ENCODE results near the gene HFE. TPM values are rescaled to one million over a fixed set of nuclear protein-coding genes. Genes with fewer than 3 reads are reported as not detected.
A peak's percentile ranks its signal among the peaks of the same experiment; 100 is the strongest.
"Not testable (repeated sequence)": the region's sequence is repeated elsewhere in the genome, so short reads cannot be mapped to it uniquely, and the experiment has no call there.

Gene HFE
- total RNA-seq, 1 experiment from 2014 or later = 7.8 TPM

GRCh38 chr6:26118999-26119398, 31.8 kb downstream of the HFE start:
- POLR2A ChIA-PET (ENCODE audit: low non-redundant PET) = no interaction called here
- Histone ChIP-seq H3K4me1 (ENCODE audit: insufficient read depth, low read length, poor library complexity, severe bottlenecking) (peaks cover 16% of the 10 kb centered on the region), H3K27ac (ENCODE audit: low read depth, low read length, poor library complexity, severe bottlenecking) (peak overlapping the region; percentile 69), H3K27me3 (replicated peaks; ENCODE audit: insufficient read depth, low read depth, low read length, poor library complexity) (no peaks in the 10 kb centered on the region), H3K36me3 (ENCODE audit: insufficient read depth, low read length, poor library complexity, severe bottlenecking) (no peaks in the 10 kb centered on the region), H3K4me3 (ENCODE audit: low read depth, low read length, poor library complexity, severe bottlenecking) (no peak overlapping the region), H3K9me3 (ENCODE audit: low read depth, low read length, poor library complexity, severe bottlenecking) (no peaks in the 10 kb centered on the region)
- BruUV-seq (replicated peaks) = no TSS peak
- intact Hi-C loops (cut with micrococcal nuclease; ENCODE audit: unreplicated experiment) = no loop called here
- DNase-seq (ENCODE audit: low spot score) = peak; percentile 85
- no peak for TF ChIP-seq CTCF (conservative IDR thresholded peaks at IDR 0.05; ENCODE audit: low read depth, low read length)
- no peak for TF ChIP-seq EZH2 (IDR thresholded peaks at IDR 0.05; ENCODE audit: borderline replicate concordance, low read depth, low read length, poor library complexity, severe bottlenecking)
- CTCF ChIA-PET = no interaction called here

- intact Hi-C loops (cut with micrococcal nuclease; ENCODE audit: unreplicated experiment) = loop anchor here (5.0 kb wide), 2 partner anchors 37 to 77 kb away; a partner anchor contains a TSS
- POLR2A ChIA-PET (ENCODE audit: low non-redundant PET) = not testable (repeated sequence)
Observed at GRCh38 chr6:26120115-26120514, 32.9 kb downstream of the HFE start.

GRCh38 chr6:26120807-26121140, 33.5 kb downstream of the HFE start:
- no peak overlapping the region for H3K4me3 ChIP-seq (ENCODE audit: low read depth, low read length, poor library complexity, severe bottlenecking)
- no TSS peak for BruUV-seq (replicated peaks)
- TF ChIP-seq EZH2 (IDR thresholded peaks at IDR 0.05; ENCODE audit: borderline replicate concordance, low read depth, low read length, poor library complexity, severe bottlenecking) (no peak), CTCF (conservative IDR thresholded peaks at IDR 0.05; ENCODE audit: low read depth, low read length) (no peak)
- POLR2A ChIA-PET (ENCODE audit: low non-redundant PET) = interaction anchor here (0.6 kb wide), 1 partner anchor 101 kb away, joined by 4 read pairs; a partner anchor contains a TSS
- peaks cover 16% of the 10 kb centered on the region for H3K4me1 ChIP-seq (ENCODE audit: insufficient read depth, low read length, poor library complexity, severe bottlenecking)
- no peak for DNase-seq (ENCODE audit: low spot score)
- H3K27ac ChIP-seq (ENCODE audit: low read depth, low read length, poor library complexity, severe bottlenecking) = peak overlapping the region; percentile 91
- CTCF ChIA-PET = interaction anchor here (0.6 kb wide), 1 partner anchor 16 kb away, joined by 11 read pairs; no protein-coding TSS in a partner anchor
- intact Hi-C loops (cut with micrococcal nuclease; ENCODE audit: unreplicated experiment) = loop anchor here (5.0 kb wide), 2 partner anchors 37 to 77 kb away; a partner anchor contains a TSS
- H3K9me3 ChIP-seq (ENCODE audit: low read depth, low read length, poor library complexity, severe bottlenecking) = no peaks in the 10 kb centered on the region
- H3K36me3 ChIP-seq (ENCODE audit: insufficient read depth, low read length, poor library complexity, severe bottlenecking) = no peaks in the 10 kb centered on the region
- H3K27me3 ChIP-seq (replicated peaks; ENCODE audit: insufficient read depth, low read depth, low read length, poor library complexity) = no peaks in the 10 kb centered on the region

More at GRCh38 chr6:26120115-26120514, 32.9 kb downstream of the HFE start:
- DNase-seq (ENCODE audit: low spot score); CTCF ChIA-PET; H3K36me3 ChIP-seq (ENCODE audit: insufficient read depth, low read length, poor library complexity, severe bottlenecking); H3K27me3 ChIP-seq (replicated peaks; ENCODE audit: insufficient read depth, low read depth, low read length, poor library complexity); H3K9me3 ChIP-seq (ENCODE audit: low read depth, low read length, poor library complexity, severe bottlenecking); H3K4me3 ChIP-seq (ENCODE audit: low read depth, low read length, poor library complexity, severe bottlenecking); BruUV-seq (replicated peaks): not testable (repeated sequence)
- Histone ChIP-seq H3K27ac (ENCODE audit: low read depth, low read length, poor library complexity, severe bottlenecking) (peak overlapping the region; percentile 91), H3K4me1 (ENCODE audit: insufficient read depth, low read length, poor library complexity, severe bottlenecking) (peaks cover 16% of the 10 kb centered on the region)

All from A673 (cell line).